Measurements from ENCODE around the gene MCOLN2. TPM values are rescaled to one million over a fixed set of nuclear protein-coding genes. Genes with fewer than 3 reads are reported as not detected.

Gene MCOLN2
- total RNA-seq, 1 donor from 2014 or later: 92.3 TPM

DNA sequence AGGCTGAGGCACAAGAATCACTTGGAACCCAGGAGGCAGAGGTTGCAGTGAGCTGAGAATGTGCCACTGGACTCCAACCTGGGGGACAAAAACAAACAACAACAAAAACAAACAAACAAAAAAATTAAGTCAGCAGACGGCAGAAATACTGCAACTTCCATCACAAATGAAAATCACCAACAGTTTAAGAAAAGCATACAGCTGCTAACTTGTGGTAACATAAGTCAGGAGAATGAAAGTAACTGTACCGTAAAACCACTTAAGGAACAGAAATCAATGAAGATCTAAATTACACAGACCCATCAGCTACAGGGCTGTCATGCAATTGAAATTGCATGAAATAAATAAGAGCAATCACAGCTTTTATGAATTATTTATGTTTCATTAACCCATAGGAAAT is 25.0 kb downstream of the MCOLN2 start:
- DNase-seq: no peak
- H3K4me3 Mint-ChIP-seq: peak overlapping the region; percentile 60
- no peaks in the 10 kb centered on the region for H3K27me3 Mint-ChIP-seq
- intact Hi-C loops (cut with micrococcal nuclease): loop anchor here (1.0 kb wide), 1 partner anchor 27 kb away; no protein-coding TSS in a partner anchor
- peaks cover 6% of the 10 kb centered on the region for H3K9me3 Mint-ChIP-seq
- peaks cover 48% of the 10 kb centered on the region for H3K36me3 Mint-ChIP-seq (ENCODE audit: low read depth)
- peaks cover 58% of the 10 kb centered on the region for H3K4me1 Mint-ChIP-seq
- H3K27ac Mint-ChIP-seq: peak overlapping the region; percentile 90

- intact Hi-C loops (cut with micrococcal nuclease): loop anchor here (1.0 kb wide), 2 partner anchors 10 to 27 kb away; no protein-coding TSS in a partner anchor
- DNase-seq: no peak
- Mint-ChIP-seq H3K27me3 (no peaks in the 10 kb centered on the region), H3K27ac (peak overlapping the region; percentile 85), H3K9me3 (peaks cover 6% of the 10 kb centered on the region), H3K36me3 (ENCODE audit: low read depth) (peaks cover 46% of the 10 kb centered on the region), H3K4me1 (peaks cover 44% of the 10 kb centered on the region), H3K4me3 (peak overlapping the region; percentile 28)
Observed at GRCh38 chr1:84969489-84970250, 27.2 kb downstream of the MCOLN2 start.

DNA sequence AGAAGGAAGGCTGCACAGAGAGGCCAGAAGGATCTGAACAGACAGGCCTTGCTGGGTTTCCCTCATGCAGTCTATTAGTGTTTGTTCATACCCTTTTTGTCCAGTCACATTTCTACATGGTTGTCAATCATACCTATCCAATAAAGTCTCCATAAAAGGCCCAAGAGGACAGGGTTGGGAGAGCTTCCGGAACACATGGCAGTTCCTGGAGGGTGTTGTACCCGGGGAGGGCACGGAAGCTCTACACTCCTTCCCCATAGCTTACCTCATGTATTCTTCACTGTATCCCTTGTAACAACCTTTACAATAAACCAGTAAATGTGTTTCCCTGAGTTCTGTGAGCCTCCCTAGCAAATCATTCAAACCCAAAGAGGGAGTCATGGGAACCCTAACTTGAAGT is 28.0 kb downstream of the MCOLN2 start:
- peaks cover 49% of the 10 kb centered on the region for H3K36me3 Mint-ChIP-seq (ENCODE audit: low read depth)
- no peak for DNase-seq
- peaks cover 6% of the 10 kb centered on the region for H3K9me3 Mint-ChIP-seq
- H3K27me3 Mint-ChIP-seq: no peaks in the 10 kb centered on the region
- peaks cover 36% of the 10 kb centered on the region for H3K4me1 Mint-ChIP-seq
- intact Hi-C loops (cut with micrococcal nuclease): loop anchor here (1.0 kb wide), 1 partner anchor 10 kb away; no protein-coding TSS in a partner anchor
- no peak overlapping the region for H3K27ac Mint-ChIP-seq
- no peak overlapping the region for H3K4me3 Mint-ChIP-seq

DNA sequence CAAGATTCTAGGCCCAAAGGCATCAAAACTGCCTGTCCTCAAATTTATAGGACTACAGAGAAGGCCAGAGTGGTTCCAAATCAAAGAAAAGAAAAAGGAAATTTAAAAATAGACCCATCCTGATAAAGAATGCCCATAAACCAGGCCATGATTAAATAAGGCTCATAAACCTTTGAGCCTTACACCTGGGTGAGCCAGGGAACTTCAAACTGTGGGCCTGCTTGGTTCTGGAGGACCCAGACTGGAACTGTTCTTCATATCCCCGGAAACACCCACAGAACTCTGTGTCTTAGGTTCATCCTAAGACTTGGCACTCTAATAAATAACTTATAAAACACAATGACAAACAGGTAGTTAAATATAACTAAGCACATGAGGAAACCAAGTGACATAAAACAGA is 28.8 kb downstream of the MCOLN2 start:
- peaks cover 55% of the 10 kb centered on the region for H3K36me3 Mint-ChIP-seq (ENCODE audit: low read depth)
- H3K4me1 Mint-ChIP-seq: peaks cover 31% of the 10 kb centered on the region
- H3K4me3 Mint-ChIP-seq: no peak overlapping the region
- H3K27ac Mint-ChIP-seq: no peak overlapping the region
- intact Hi-C loops (cut with micrococcal nuclease): no loop called here
- peaks cover 11% of the 10 kb centered on the region for H3K9me3 Mint-ChIP-seq
- DNase-seq: no peak
- H3K27me3 Mint-ChIP-seq: no peaks in the 10 kb centered on the region

- intact Hi-C loops (cut with micrococcal nuclease): no loop called here
- peaks cover 11% of the 10 kb centered on the region for H3K9me3 Mint-ChIP-seq
- H3K4me1 Mint-ChIP-seq: peaks cover 26% of the 10 kb centered on the region
- H3K4me3 Mint-ChIP-seq: no peak overlapping the region
- no peak for DNase-seq
- H3K36me3 Mint-ChIP-seq (ENCODE audit: low read depth): peaks cover 58% of the 10 kb centered on the region
- no peaks in the 10 kb centered on the region for H3K27me3 Mint-ChIP-seq
- no peak overlapping the region for H3K27ac Mint-ChIP-seq
Observed at GRCh38 chr1:84967666-84968065, 29.2 kb downstream of the MCOLN2 start.

GRCh38 chr1:84963021-84963420 is 33.9 kb downstream of the MCOLN2 start:
- H3K27ac Mint-ChIP-seq: no peak overlapping the region
- H3K4me1 Mint-ChIP-seq: peaks cover 18% of the 10 kb centered on the region
- H3K4me3 Mint-ChIP-seq: no peak overlapping the region
- H3K9me3 Mint-ChIP-seq: peaks cover 9% of the 10 kb centered on the region
- H3K27me3 Mint-ChIP-seq: no peaks in the 10 kb centered on the region
- peaks cover 57% of the 10 kb centered on the region for H3K36me3 Mint-ChIP-seq (ENCODE audit: low read depth)
- DNase-seq: no peak
- intact Hi-C loops (cut with micrococcal nuclease): no loop called here

- peaks cover 22% of the 10 kb centered on the region for H3K4me1 Mint-ChIP-seq
Observed at GRCh38 chr1:84961316-84961715, 35.6 kb downstream of the MCOLN2 start.

GRCh38 chr1:84960371-84960770 is 36.5 kb downstream of the MCOLN2 start:
- intact Hi-C loops (cut with micrococcal nuclease): no loop called here
- Mint-ChIP-seq H3K4me1 (peaks cover 22% of the 10 kb centered on the region), H3K4me3 (no peak overlapping the region), H3K27me3 (no peaks in the 10 kb centered on the region), H3K27ac (peak overlapping the region; percentile 53), H3K9me3 (peaks cover 11% of the 10 kb centered on the region), H3K36me3 (ENCODE audit: low read depth) (peaks cover 69% of the 10 kb centered on the region)
- DNase-seq: no peak

More at GRCh38 chr1:84961316-84961715, 35.6 kb downstream of the MCOLN2 start:
- H3K9me3 Mint-ChIP-seq: peaks cover 9% of the 10 kb centered on the region
- peaks cover 69% of the 10 kb centered on the region for H3K36me3 Mint-ChIP-seq (ENCODE audit: low read depth)
- no peak overlapping the region for H3K27ac Mint-ChIP-seq
- H3K27me3 Mint-ChIP-seq: no peaks in the 10 kb centered on the region
- H3K4me3 Mint-ChIP-seq: no peak overlapping the region
- intact Hi-C loops (cut with micrococcal nuclease): no loop called here
- DNase-seq: no peak

DNA sequence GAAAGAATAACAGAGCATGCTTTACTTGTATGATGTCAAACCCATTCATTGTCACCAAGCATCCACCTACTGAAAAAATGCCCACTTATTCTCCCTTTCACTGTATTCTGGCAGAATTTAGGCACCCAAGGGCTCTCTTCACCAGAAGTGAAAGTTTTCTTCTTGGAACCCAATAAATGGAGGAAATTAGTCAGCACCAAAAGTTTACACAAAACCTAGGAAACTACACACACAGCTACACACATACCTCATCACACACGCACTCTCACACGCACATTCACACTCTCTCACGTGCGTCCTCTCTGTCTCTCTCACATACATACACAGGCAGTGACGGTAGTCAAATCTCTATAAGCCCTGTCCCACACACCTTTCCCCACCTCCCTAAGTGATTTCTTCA is 37.6 kb downstream of the MCOLN2 start:
- Mint-ChIP-seq H3K4me1 (peaks cover 22% of the 10 kb centered on the region), H3K36me3 (ENCODE audit: low read depth) (peaks cover 72% of the 10 kb centered on the region), H3K27me3 (no peaks in the 10 kb centered on the region), H3K27ac (peak overlapping the region; percentile 69), H3K4me3 (no peak overlapping the region), H3K9me3 (peaks cover 15% of the 10 kb centered on the region)
- intact Hi-C loops (cut with micrococcal nuclease): loop anchor here (1.0 kb wide), 4 partner anchors 10 to 37 kb away; no protein-coding TSS in a partner anchor
- peak; percentile 85 for DNase-seq

GRCh38 chr1:84957966-84958365 is 38.9 kb downstream of the MCOLN2 start:
- Mint-ChIP-seq H3K4me3 (no peak overlapping the region), H3K4me1 (peaks cover 20% of the 10 kb centered on the region), H3K9me3 (peaks cover 10% of the 10 kb centered on the region), H3K36me3 (ENCODE audit: low read depth) (peaks cover 74% of the 10 kb centered on the region), H3K27ac (no peak overlapping the region), H3K27me3 (no peaks in the 10 kb centered on the region)
- DNase-seq: no peak
- intact Hi-C loops (cut with micrococcal nuclease): no loop called here

DNA sequence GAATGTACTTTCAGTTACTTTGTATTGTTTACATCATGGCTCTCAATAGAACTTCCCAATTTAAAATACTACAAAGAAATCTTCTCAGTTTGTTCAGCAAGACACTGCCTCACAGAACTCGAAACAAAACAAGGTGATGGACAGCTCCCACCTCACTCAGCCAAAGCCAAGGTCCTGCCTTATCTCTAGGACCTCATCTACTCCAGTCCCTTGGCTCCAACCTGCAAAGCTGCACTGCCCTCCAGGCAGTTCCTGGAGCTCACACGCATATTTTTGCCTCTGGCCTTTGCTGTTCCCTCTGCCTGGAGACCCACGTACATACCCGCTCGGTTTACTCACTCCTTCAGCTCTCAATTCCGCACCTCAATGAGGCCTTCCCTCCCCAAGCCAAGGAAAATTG is 40.3 kb downstream of the MCOLN2 start:
- peaks cover 9% of the 10 kb centered on the region for H3K9me3 Mint-ChIP-seq
- intact Hi-C loops (cut with micrococcal nuclease): no loop called here
- peaks cover 77% of the 10 kb centered on the region for H3K36me3 Mint-ChIP-seq (ENCODE audit: low read depth)
- no peaks in the 10 kb centered on the region for H3K27me3 Mint-ChIP-seq
- DNase-seq: no peak
- H3K4me3 Mint-ChIP-seq: no peak overlapping the region
- peaks cover 19% of the 10 kb centered on the region for H3K4me1 Mint-ChIP-seq
- H3K27ac Mint-ChIP-seq: no peak overlapping the region

- H3K4me1 Mint-ChIP-seq: peaks cover 15% of the 10 kb centered on the region
- peaks cover 75% of the 10 kb centered on the region for H3K36me3 Mint-ChIP-seq (ENCODE audit: low read depth)
- no peak for DNase-seq
- no peak overlapping the region for H3K27ac Mint-ChIP-seq
- no peak overlapping the region for H3K4me3 Mint-ChIP-seq
- intact Hi-C loops (cut with micrococcal nuclease): no loop called here
- peaks cover 6% of the 10 kb centered on the region for H3K9me3 Mint-ChIP-seq
- no peaks in the 10 kb centered on the region for H3K27me3 Mint-ChIP-seq
Observed at GRCh38 chr1:84956097-84956496, 40.8 kb downstream of the MCOLN2 start.

GRCh38 chr1:84949664-84950063 is 47.2 kb downstream of the MCOLN2 start:
- no peaks in the 10 kb centered on the region for H3K27me3 Mint-ChIP-seq
- H3K36me3 Mint-ChIP-seq (ENCODE audit: low read depth): peaks cover 72% of the 10 kb centered on the region
- intact Hi-C loops (cut with micrococcal nuclease): loop anchor here (10.0 kb wide), 1 partner anchor 805 kb away; the partner anchor contains the start of gene PRKACB
- peaks cover 22% of the 10 kb centered on the region for H3K4me1 Mint-ChIP-seq
- DNase-seq: no peak
- no peaks in the 10 kb centered on the region for H3K9me3 Mint-ChIP-seq
- H3K27ac Mint-ChIP-seq: no peak overlapping the region
- no peak overlapping the region for H3K4me3 Mint-ChIP-seq

- H3K4me3 Mint-ChIP-seq: no peak overlapping the region
- DNase-seq: peak; percentile 55
- H3K9me3 Mint-ChIP-seq: no peaks in the 10 kb centered on the region
- H3K27ac Mint-ChIP-seq: no peak overlapping the region
- peaks cover 54% of the 10 kb centered on the region for H3K36me3 Mint-ChIP-seq (ENCODE audit: low read depth)
- peaks cover 27% of the 10 kb centered on the region for H3K4me1 Mint-ChIP-seq
- no peaks in the 10 kb centered on the region for H3K27me3 Mint-ChIP-seq
- intact Hi-C loops (cut with micrococcal nuclease): loop anchor here (10.0 kb wide), 1 partner anchor 803 kb away; the partner anchor contains the start of gene PRKACB
Observed at GRCh38 chr1:84947536-84948410, 49.1 kb downstream of the MCOLN2 start.

Data from activated CD4-positive, alpha-beta T cell treated with anti-CD3 and anti-CD28 coated beads, Interleukin-2, amount 10 ng/mL, durations not matched to agents 24 days and 14 days (primary cell).